Activated T-cell treated with anti-CD3 and anti-CD28 coated beads for 24 hours (primary cell): Measurements from ENCODE around the gene PRDM16.

Source experiments
- DNase-seq: peaks from one replicate; pipeline ENCODE4 v3.0.0-alpha.2; 2020; ENCODE audit warnings: low read depth

Gene PRDM16

GRCh38 chr1:3417082-3417739, 348.2 kb downstream of the PRDM16 start:
- DNase-seq = no peak

GRCh38 chr1:3417934-3418333, 348.9 kb downstream of the PRDM16 start:
- no peak for DNase-seq

- DNase-seq = no peak
These were observed 349.6 kb downstream of the PRDM16 start for GRCh38 chr1:3418600-3418999.

GRCh38 chr1:3419415-3420204, 350.6 kb downstream of the PRDM16 start:
- no peak for DNase-seq

GRCh38 chr1:3420218-3420951, 351.4 kb downstream of the PRDM16 start:
- DNase-seq = no peak

GRCh38 chr1:3422638-3423037, 353.6 kb downstream of the PRDM16 start:
- no peak for DNase-seq

GRCh38 chr1:3423245-3423829, 354.3 kb downstream of the PRDM16 start:
- DNase-seq = no peak

GRCh38 chr1:3423896-3424611, 355.1 kb downstream of the PRDM16 start:
- no peak for DNase-seq

GRCh38 chr1:3425486-3426215, 356.6 kb downstream of the PRDM16 start:
- DNase-seq = no peak

- no peak for DNase-seq
These were observed 358.0 kb downstream of the PRDM16 start for GRCh38 chr1:3426956-3427535.

- DNase-seq = no peak
These were observed 359.0 kb downstream of the PRDM16 start for GRCh38 chr1:3427711-3428704.

GRCh38 chr1:3428899-3429298, 359.9 kb downstream of the PRDM16 start:
- DNase-seq = no peak

GRCh38 chr1:3429320-3429719, 360.3 kb downstream of the PRDM16 start:
- no peak for DNase-seq

- no peak for DNase-seq
These were observed 360.8 kb downstream of the PRDM16 start for GRCh38 chr1:3429766-3430165.

- no peak for DNase-seq
These were observed 361.4 kb downstream of the PRDM16 start for GRCh38 chr1:3430406-3430805.

- DNase-seq = no peak
These were observed 361.8 kb downstream of the PRDM16 start for GRCh38 chr1:3430820-3431219.

GRCh38 chr1:3431266-3431665, 362.3 kb downstream of the PRDM16 start:
- no peak for DNase-seq

- no peak for DNase-seq
These were observed 362.7 kb downstream of the PRDM16 start for GRCh38 chr1:3431686-3432085.

GRCh38 chr1:3432306-3432705, 363.3 kb downstream of the PRDM16 start:
- DNase-seq = no peak

- DNase-seq = no peak
These were observed 364.1 kb downstream of the PRDM16 start for GRCh38 chr1:3433076-3433475.
